Activated CD4-positive, alpha-beta memory T cell treated with anti-CD3 and anti-CD28 coated beads, Interleukin-2, amount 10 ng/mL, durations not matched to agents 7 days and 5 days (primary cell): ENCODE data around the gene CMC4. TPM values are rescaled to one million over a fixed set of nuclear protein-coding genes. Genes with fewer than 3 reads are reported as not detected.
A peak's percentile ranks its signal among the peaks of the same experiment; 100 is the strongest.

Experiments
- CTCF ChIA-PET: fragments of 350-600 bp; sonication (Branson Sonifier 250); formaldehyde crosslinking; loops from one replicate; lab custom pipeline; 2021; ENCODE audit warnings: antibody characterized with exemption, inconsistent platforms; lab: Charles Lee
- POLR2A ChIA-PET: fragments of 350-600 bp; sonication (Branson Sonifier 250); formaldehyde crosslinking; loops from one replicate; lab custom pipeline; 2021; ENCODE audit warnings: antibody characterized with exemption; lab: Charles Lee
- DNase-seq: peaks from one replicate; pipeline ENCODE4 v3.0.0-alpha.2; 2020
- H3K27ac Mint-ChIP-seq: one replicate; pipeline ENCODE4 v1.8.0; 2021; ENCODE audit warnings: mild to moderate bottlenecking, mixed read lengths
- H3K27me3 Mint-ChIP-seq: one replicate; pipeline ENCODE4 v1.8.0; 2021; ENCODE audit warnings: mixed read lengths
- H3K36me3 Mint-ChIP-seq: one replicate; pipeline ENCODE4 v1.8.0; 2021; ENCODE audit warnings: low read depth, mixed read lengths
- H3K4me1 Mint-ChIP-seq: one replicate; pipeline ENCODE4 v1.8.0; 2021; ENCODE audit warnings: mixed read lengths
- H3K4me3 Mint-ChIP-seq: one replicate; pipeline ENCODE4 v1.8.0; 2021; ENCODE audit warnings: mild to moderate bottlenecking, mixed read lengths
- H3K9me3 Mint-ChIP-seq: one replicate; pipeline ENCODE4 v1.8.0; 2021; ENCODE audit warnings: mixed read lengths
- total RNA-seq, 2 experiments: library from RNA; stranded (reverse); gene quantifications; one replicate each; pipeline ENCODE4 v1.2.3, GENCODE V29; 2021

The CMC4 gene
- 1 to 10 TPM; 4.8 to 5.9 TPM for total RNA-seq

GRCh38 chrX:155070975-155071693 is at the start of gene CMC4, which contains the start of the genes BRCC3 and MTCP1:
Gene CMC4 (minus strand): TSS chrX:155071136. CDS start chrX:155064023, 7,113 bp downstream.
Gene BRCC3 (plus strand): TSS chrX:155071508. CDS start chrX:155071528, 20 bp downstream.
Gene MTCP1 (minus strand): TSS chrX:155071136. CDS start chrX:155066010, 5,126 bp downstream.
- peaks cover 35% of the 10 kb centered on the region for H3K36me3 Mint-ChIP-seq
- CTCF ChIA-PET, result interaction anchor here (1.1 kb wide), 2 partner anchors 14 to 44 kb away, joined by 3 to 5 read pairs; partner anchors contain the start of gene FUNDC2
- peaks cover 61% of the 10 kb centered on the region for H3K4me1 Mint-ChIP-seq
- POLR2A ChIA-PET, result interaction anchor here (1.4 to 3.1 kb wide), 4 partner anchors 15 to 145 kb away, joined by 4 to 13 read pairs (median 9); partner anchors contain the start of genes FUNDC2 and VBP1
- H3K9me3 Mint-ChIP-seq, result no peaks in the 10 kb centered on the region
- H3K27ac Mint-ChIP-seq, result peak within 1 kb of the TSS; percentile 86
- no peaks in the 10 kb centered on the region for H3K27me3 Mint-ChIP-seq
- peak within 1 kb of the TSS; percentile 90 for H3K4me3 Mint-ChIP-seq
- peak; percentile 83 for DNase-seq

DNA sequence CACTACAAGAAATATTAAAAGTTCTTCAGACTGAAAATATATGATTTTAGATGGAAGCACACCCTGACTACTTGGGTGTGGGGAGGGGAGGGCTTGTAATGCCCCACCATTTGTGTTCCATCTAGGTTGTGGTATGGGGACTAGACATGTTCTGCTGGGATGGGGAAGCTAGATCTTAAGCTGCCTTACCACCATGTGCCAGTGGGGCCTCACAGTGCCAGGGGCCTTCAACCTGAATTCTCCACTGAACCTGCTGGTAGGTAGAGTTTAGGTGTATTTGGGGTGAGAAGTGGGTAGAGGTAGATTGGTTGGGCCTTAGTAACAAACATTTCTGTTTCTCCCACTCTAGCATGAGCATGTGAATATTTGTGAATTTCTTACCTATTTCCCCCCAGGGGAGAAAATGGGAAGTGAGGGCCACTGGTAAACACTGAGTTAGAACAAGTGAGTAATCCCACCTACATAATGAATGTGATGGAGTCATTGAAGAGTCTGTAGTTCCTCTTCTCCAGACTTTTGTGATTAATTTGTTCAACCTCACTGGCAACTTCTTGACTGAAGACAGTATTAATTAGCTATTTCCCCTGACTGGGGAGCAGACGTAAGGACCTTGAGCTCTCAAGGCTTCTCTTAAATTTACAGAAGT is 44.4 kb upstream of the CMC4 start:
- Mint-ChIP-seq H3K27me3 (no peaks in the 10 kb centered on the region), H3K4me1 (no peaks in the 10 kb centered on the region), H3K9me3 (no peaks in the 10 kb centered on the region), H3K36me3 (peaks cover 46% of the 10 kb centered on the region), H3K27ac (no peak overlapping the region), H3K4me3 (no peak overlapping the region)
- DNase-seq, result no peak
- CTCF ChIA-PET, result no interaction called here
- POLR2A ChIA-PET, result no interaction called here

DNA sequence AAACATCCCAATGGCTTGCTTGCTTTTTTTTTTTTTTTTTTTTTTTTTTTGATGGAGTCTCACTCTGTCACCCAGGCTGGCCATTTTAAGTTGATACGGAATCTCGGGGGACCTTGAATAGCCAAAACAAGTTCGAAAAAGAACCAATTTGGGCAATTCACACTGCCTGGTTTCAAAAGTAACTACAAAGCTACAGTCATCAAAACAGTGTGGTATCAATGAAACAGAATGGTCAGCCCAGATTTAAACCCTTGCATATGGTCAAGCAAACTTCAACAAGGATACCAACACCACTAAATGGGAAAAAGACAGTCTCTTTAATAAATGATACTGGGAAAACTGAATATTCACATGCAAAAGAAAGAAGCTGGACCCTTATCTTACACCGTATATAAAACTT is 42.2 kb upstream of the CMC4 start:
- Mint-ChIP-seq H3K36me3 (peaks cover 48% of the 10 kb centered on the region), H3K4me3 (no peak overlapping the region), H3K4me1 (no peaks in the 10 kb centered on the region), H3K27me3 (no peaks in the 10 kb centered on the region), H3K9me3 (no peaks in the 10 kb centered on the region), H3K27ac (no peak overlapping the region)
- no peak for DNase-seq
- POLR2A ChIA-PET, result no interaction called here
- CTCF ChIA-PET, result no interaction called here

DNA sequence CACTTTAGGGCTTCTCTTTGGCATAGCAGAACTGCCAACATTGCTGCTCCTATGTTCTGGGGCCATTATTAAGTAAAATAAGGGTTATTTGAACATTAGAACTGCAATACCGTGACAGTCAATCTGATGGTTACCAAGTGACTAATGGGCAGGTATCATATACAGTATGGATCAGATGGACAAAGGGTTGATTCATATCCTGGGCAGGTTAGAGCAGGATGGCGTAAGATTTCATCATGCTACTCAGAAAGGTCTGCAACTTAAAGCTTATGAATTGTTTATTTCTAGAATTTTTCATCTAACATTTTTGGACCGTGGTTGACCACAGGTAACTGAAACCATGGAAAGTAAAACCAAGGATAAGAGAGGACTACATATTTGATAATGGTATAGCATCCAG is 41.2 kb upstream of the CMC4 start:
- H3K27me3 Mint-ChIP-seq, result no peaks in the 10 kb centered on the region
- H3K4me3 Mint-ChIP-seq, result no peak overlapping the region
- no peak overlapping the region for H3K27ac Mint-ChIP-seq
- ChIA-PET CTCF (no interaction called here), POLR2A (no interaction called here)
- no peaks in the 10 kb centered on the region for H3K4me1 Mint-ChIP-seq
- DNase-seq, result no peak
- no peaks in the 10 kb centered on the region for H3K9me3 Mint-ChIP-seq
- peaks cover 54% of the 10 kb centered on the region for H3K36me3 Mint-ChIP-seq

DNA sequence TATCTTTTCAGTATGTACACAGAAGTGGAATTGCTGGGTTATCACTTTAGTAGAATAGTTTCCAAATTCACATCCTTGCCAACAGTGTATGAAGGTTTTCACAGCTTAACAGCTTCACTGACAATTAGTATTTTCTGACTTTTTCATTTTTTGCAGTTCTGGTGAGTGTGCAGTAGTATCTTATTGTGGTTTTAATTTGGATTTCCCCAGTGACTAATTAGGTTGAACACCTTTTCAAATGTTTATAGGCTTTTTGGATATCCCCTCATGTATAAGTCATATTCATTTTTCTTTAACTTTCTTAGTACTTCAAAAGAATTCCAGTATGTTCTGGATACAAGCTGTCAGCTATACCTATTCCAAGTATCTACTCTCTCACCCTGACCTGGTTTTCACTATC is 37.5 kb upstream of the CMC4 start:
- DNase-seq, result no peak
- ChIA-PET POLR2A (no interaction called here), CTCF (interaction anchor here (1.5 kb wide), 1 partner anchor 14 kb away, joined by 4 read pairs; no protein-coding TSS in a partner anchor)
- no peak overlapping the region for H3K27ac Mint-ChIP-seq
- no peaks in the 10 kb centered on the region for H3K4me1 Mint-ChIP-seq
- H3K27me3 Mint-ChIP-seq, result no peaks in the 10 kb centered on the region
- H3K36me3 Mint-ChIP-seq, result peaks cover 44% of the 10 kb centered on the region
- H3K4me3 Mint-ChIP-seq, result no peak overlapping the region
- H3K9me3 Mint-ChIP-seq, result no peaks in the 10 kb centered on the region

- no peak for DNase-seq
- Mint-ChIP-seq H3K36me3 (peaks cover 39% of the 10 kb centered on the region), H3K9me3 (no peaks in the 10 kb centered on the region), H3K27me3 (no peaks in the 10 kb centered on the region), H3K27ac (no peak overlapping the region), H3K4me1 (no peaks in the 10 kb centered on the region), H3K4me3 (no peak overlapping the region)
- POLR2A ChIA-PET, result no interaction called here
- CTCF ChIA-PET, result interaction anchor here (1.1 kb wide), 1 partner anchor 11 kb away, joined by 3 read pairs; no protein-coding TSS in a partner anchor
These were observed 35.0 kb upstream of the CMC4 start for GRCh38 chrX:155105919-155106318.

DNA sequence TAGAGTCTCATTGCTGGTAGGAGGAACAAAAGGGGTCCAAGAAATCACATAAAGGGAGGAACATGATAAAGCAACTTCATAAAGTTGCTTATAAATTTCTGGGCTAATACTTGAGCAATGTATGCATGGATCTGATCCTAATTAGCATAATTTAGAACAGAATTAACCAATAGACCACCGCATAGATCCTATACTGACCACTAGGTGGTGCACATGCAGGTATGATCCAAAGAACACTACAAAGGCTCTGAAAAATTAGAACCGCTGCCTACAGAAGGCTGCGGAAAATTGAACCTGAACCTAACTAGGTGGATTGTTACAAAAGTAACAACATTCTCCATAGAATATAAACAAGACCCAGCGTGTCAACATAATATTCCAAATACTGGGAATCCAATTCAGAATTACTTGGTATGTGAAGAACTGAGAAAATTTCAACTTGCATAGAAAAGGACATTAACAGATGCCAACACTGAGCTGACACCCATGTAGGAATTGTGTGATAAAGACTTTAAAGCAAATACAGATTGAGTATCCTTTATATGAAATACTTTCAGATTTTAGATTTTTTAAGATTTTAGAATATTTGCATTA is 23.6 kb upstream of the CMC4 start:
- DNase-seq, result peak; percentile 19
- H3K27me3 Mint-ChIP-seq, result no peaks in the 10 kb centered on the region
- POLR2A ChIA-PET, result no interaction called here
- H3K4me1 Mint-ChIP-seq, result peaks cover 2% of the 10 kb centered on the region
- peaks cover 32% of the 10 kb centered on the region for H3K36me3 Mint-ChIP-seq
- CTCF ChIA-PET, result interaction anchor here (0.7 to 2.1 kb wide), 7 partner anchors 11 to 177 kb away, joined by 3 to 5 read pairs (median 4); partner anchors contain the start of gene VBP1
- no peak overlapping the region for H3K4me3 Mint-ChIP-seq
- H3K27ac Mint-ChIP-seq, result no peak overlapping the region
- no peaks in the 10 kb centered on the region for H3K9me3 Mint-ChIP-seq

DNA sequence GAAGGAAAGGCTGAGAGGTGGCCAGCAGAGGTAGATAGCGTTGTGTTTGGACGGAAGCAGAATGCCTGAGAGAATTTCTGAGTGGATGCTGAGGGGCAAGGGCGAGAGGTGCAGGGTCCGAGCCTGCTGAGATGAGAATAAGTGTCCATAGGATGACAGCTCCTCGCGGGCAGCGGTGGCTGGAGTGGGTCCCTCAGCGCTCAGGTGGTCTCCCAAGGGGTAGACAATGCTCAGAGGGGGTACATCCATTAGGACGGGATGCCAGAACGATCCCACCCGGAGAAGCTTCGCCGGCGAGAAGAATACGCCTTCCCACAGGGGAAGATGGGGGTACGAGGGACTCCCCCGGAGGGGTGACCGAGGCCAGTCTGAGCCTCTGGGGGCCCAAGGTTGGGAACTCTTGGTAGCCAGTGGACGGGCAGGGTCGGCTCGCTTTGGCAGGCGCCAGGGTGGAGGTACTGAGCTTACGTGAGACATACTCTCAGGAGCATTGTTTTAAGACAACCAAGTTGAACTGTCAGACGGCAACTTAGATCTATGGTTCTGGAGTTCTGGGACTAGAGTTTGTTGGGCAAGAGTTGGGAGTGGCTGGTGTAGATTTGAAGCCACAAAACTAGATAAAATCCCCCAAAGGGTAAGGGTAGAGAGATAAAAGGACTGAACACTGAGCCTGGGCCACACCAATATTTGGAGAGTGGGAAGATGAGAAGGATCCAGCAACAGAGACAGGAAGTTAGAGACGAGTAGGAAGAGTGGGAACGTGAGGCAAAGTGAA is 16.2 kb upstream of the CMC4 start:
- Mint-ChIP-seq H3K27me3 (no peaks in the 10 kb centered on the region), H3K27ac (no peak overlapping the region), H3K4me3 (no peak overlapping the region), H3K4me1 (peaks cover 3% of the 10 kb centered on the region), H3K9me3 (no peaks in the 10 kb centered on the region), H3K36me3 (peaks cover 31% of the 10 kb centered on the region)
- POLR2A ChIA-PET, result no interaction called here
- CTCF ChIA-PET, result interaction anchor here (0.7 to 2.5 kb wide), 8 partner anchors 12 to 319 kb away, joined by 3 to 7 read pairs (median 5); no protein-coding TSS in a partner anchor
- no peak for DNase-seq

DNA sequence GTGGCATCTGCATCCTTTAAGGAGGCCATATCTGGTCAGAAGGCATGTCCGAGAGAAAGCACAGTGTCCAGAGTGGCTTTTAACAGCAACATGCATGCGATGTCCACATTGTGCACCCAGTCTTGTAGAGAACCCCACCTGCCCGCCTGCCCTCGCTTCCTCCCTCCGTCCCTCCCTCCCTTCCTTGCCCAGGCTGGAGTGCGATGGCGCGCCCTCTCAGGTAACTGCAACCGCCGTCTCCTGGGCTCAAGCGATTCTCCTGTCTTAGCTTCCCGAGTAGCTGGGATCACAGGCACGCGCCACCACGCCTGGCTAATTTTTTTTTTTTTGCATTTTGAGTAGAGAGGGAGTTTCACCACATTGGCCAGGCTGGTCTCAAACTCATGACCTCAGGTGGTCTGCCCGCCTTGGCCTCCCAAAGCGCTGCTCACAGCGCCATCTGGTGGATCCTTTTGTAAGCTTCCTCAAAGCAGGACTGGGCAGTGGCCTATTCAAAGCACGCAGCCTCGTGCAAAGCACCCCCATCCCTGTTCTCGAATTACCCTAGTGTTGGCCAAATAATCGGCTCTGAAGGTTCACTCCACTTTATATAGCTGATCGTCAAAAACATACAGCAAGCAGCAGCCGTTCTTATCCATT is 15.4 kb upstream of the CMC4 start:
- CTCF ChIA-PET, result interaction anchor here (0.7 to 2.5 kb wide), 8 partner anchors 11 to 320 kb away, joined by 3 to 7 read pairs (median 5); no protein-coding TSS in a partner anchor

DNA sequence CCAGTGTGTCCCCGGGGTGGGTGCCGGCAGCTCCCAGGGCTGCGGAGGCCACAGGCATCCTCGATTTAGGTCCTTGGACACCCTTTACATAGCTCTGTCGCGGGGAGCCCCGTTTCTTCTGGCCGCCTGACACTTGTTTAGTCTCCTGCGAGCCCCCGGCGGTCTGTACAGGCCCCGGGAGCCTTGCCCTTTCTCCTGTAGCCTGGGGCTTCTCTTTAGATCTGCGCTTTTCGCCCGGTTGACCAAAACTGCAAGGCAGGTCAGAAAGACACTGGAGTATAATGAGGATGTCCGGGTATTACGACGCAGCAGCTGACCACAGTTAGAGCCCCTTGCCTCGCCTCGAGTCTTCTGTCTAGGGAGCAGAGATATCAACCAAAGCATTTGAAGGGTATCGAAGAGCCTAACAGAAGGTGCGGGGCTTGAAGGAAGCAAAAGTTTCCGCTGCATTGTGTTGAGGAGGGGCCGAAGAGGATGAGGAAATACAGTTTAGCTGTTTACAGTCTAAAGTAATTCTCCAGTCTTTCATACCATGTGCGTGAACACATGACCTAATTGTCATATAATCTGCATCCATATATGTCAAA is 851 bp upstream of the CMC4 start:
- POLR2A ChIA-PET, result interaction anchor here (1.4 to 3.1 kb wide), 4 partner anchors 16 to 145 kb away, joined by 4 to 13 read pairs (median 9); partner anchors contain the start of genes FUNDC2 and VBP1

More for the DNA sequence above, 15.4 kb upstream of the CMC4 start:
- H3K9me3 Mint-ChIP-seq, result no peaks in the 10 kb centered on the region
- H3K27ac Mint-ChIP-seq, result no peak overlapping the region
- peak; percentile 41 for DNase-seq
- POLR2A ChIA-PET, result no interaction called here
- H3K27me3 Mint-ChIP-seq, result no peaks in the 10 kb centered on the region
- H3K4me1 Mint-ChIP-seq, result peaks cover 3% of the 10 kb centered on the region
- no peak overlapping the region for H3K4me3 Mint-ChIP-seq
- H3K36me3 Mint-ChIP-seq, result peaks cover 33% of the 10 kb centered on the region

GRCh38 chrX:155070663-155070974 is 317 bp downstream of the CMC4 start:
- CTCF ChIA-PET, result interaction anchor here (1.1 kb wide), 1 partner anchor 14 kb away, joined by 5 read pairs; no protein-coding TSS in a partner anchor
- Mint-ChIP-seq H3K27me3 (no peaks in the 10 kb centered on the region), H3K27ac (peak overlapping the region; percentile 86), H3K4me3 (peak overlapping the region; percentile 80), H3K4me1 (peaks cover 61% of the 10 kb centered on the region), H3K9me3 (no peaks in the 10 kb centered on the region), H3K36me3 (peaks cover 34% of the 10 kb centered on the region)
- DNase-seq, result no peak
- POLR2A ChIA-PET, result interaction anchor here (1.7 to 3.1 kb wide), 3 partner anchors 15 to 44 kb away, joined by 6 to 13 read pairs (median 12); partner anchors contain the start of gene FUNDC2

More for the DNA sequence above, 851 bp upstream of the CMC4 start:
- Mint-ChIP-seq H3K36me3 (peaks cover 35% of the 10 kb centered on the region), H3K4me1 (peaks cover 56% of the 10 kb centered on the region), H3K27me3 (no peaks in the 10 kb centered on the region), H3K9me3 (no peaks in the 10 kb centered on the region), H3K4me3 (peak overlapping the region; percentile 90), H3K27ac (peak overlapping the region; percentile 86)
- CTCF ChIA-PET, result interaction anchor here (1.1 kb wide), 1 partner anchor 45 kb away, joined by 3 read pairs; the partner anchor contains the start of gene FUNDC2
- DNase-seq, result no peak
